HFFc6 (cell line): Measurements from ENCODE around the gene CYP27A1. TPM values are rescaled to one million over a fixed set of nuclear protein-coding genes. Genes with fewer than 3 reads are reported as not detected.
A peak's percentile ranks its signal among the peaks of the same experiment; 100 is the strongest.

Source experiments
- DNase-seq: peaks from one replicate; pipeline ENCODE4 v3.0.0-alpha.2; 2018
- H3K27ac Mint-ChIP-seq: 2 replicates; pipeline ENCODE4 v1.8.0; 2020; ENCODE audit warnings: mild to moderate bottlenecking, mixed read lengths
- H3K27me3 Mint-ChIP-seq: 2 replicates; pipeline ENCODE4 v1.8.0; 2021; ENCODE audit warnings: mild to moderate bottlenecking, moderate library complexity, mixed read lengths; ENCODE audit not compliant: insufficient read depth
- H3K36me3 Mint-ChIP-seq: 2 replicates; pipeline ENCODE4 v1.8.0; 2021; ENCODE audit warnings: low read depth, mixed read lengths
- H3K4me1 Mint-ChIP-seq: 2 replicates; pipeline ENCODE4 v1.8.0; 2020; ENCODE audit warnings: low read depth, mixed read lengths
- H3K4me3 Mint-ChIP-seq: 2 replicates; pipeline ENCODE4 v1.8.0; 2020; ENCODE audit warnings: mild to moderate bottlenecking, moderate library complexity, mixed read lengths
- H3K9me3 Mint-ChIP-seq: 2 replicates; pipeline ENCODE4 v1.8.0; 2020; ENCODE audit warnings: mild to moderate bottlenecking, mixed read lengths
- total RNA-seq, 6 experiments: library from RNA; stranded (reverse); fragmentation: NEBNext Ultra II Directional; extraction: Animal tissue kit (Norgen Biotek cat#: 25700); gene quantifications; 2 replicates in 1 of 6; 3 replicates in 5 of 6; pipeline ENCODE4 v1.2.3, GENCODE V29; 2021
- TF ChIP-seq, protein P1 (sequence below): fragments of 200-600 bp; sonication (generic); IDR thresholded peaks from 2 replicates; pipeline ENCODE4 v1.5.0; 2021; ENCODE audit warnings: antibody characterized with exemption, mild to moderate bottlenecking

CYP27A1 gene
- total RNA-seq, 6 experiments from 2014 or later = 0.18 to 0.26 (median 0.21) TPM; not detected in 2

DNA sequence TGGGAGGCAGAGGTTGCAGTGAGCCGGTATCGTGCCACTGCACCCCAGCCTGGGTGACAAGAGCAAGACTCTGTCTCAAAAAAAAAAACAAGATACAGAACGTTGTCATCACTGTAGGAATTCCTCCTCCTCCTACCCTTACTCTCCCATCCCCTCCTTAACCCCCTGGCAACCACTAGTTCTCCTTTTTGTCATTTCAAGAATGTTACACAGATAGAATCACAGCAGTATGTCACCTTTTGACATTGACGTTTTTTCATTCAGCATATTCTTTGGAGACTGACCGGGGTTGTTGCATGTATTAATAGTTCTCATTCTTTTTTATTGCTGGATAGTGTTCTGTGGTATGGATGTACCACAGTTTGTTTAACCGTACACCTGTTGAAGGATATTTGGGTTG is 38.9 kb upstream of the CYP27A1 start:
- no peaks in the 10 kb centered on the region for H3K27me3 Mint-ChIP-seq
- H3K4me3 Mint-ChIP-seq = no peak overlapping the region
- no peak overlapping the region for H3K27ac Mint-ChIP-seq
- H3K4me1 Mint-ChIP-seq = peaks cover 11% of the 10 kb centered on the region
- no peak for DNase-seq
- TF ChIP-seq, protein P1, sequence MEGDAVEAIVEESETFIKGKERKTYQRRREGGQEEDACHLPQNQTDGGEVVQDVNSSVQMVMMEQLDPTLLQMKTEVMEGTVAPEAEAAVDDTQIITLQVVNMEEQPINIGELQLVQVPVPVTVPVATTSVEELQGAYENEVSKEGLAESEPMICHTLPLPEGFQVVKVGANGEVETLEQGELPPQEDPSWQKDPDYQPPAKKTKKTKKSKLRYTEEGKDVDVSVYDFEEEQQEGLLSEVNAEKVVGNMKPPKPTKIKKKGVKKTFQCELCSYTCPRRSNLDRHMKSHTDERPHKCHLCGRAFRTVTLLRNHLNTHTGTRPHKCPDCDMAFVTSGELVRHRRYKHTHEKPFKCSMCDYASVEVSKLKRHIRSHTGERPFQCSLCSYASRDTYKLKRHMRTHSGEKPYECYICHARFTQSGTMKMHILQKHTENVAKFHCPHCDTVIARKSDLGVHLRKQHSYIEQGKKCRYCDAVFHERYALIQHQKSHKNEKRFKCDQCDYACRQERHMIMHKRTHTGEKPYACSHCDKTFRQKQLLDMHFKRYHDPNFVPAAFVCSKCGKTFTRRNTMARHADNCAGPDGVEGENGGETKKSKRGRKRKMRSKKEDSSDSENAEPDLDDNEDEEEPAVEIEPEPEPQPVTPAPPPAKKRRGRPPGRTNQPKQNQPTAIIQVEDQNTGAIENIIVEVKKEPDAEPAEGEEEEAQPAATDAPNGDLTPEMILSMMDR = no peak
- peaks cover 38% of the 10 kb centered on the region for H3K36me3 Mint-ChIP-seq
- H3K9me3 Mint-ChIP-seq = no peaks in the 10 kb centered on the region

DNA sequence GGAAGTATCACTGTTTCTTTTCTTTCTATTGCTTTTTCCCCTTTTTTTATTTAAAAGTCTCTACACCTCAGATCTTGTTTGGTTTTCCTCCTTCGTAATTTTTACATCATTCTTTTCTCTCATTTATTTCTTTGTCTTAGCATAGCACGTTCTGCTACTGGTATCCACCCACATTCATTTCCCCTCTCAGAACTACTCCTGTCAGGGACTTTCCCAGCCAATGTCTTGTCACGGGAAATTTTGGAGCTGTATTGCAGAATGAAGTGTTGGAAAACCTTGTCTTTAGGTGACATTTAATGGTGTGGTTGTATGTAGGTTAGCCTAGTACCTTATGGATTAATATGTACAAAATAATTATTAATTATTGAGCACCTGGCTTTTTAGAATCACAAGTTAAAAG is 37.3 kb upstream of the CYP27A1 start:
- H3K36me3 Mint-ChIP-seq = peaks cover 27% of the 10 kb centered on the region
- H3K27ac Mint-ChIP-seq = no peak overlapping the region
- H3K4me3 Mint-ChIP-seq = no peak overlapping the region
- no peaks in the 10 kb centered on the region for H3K9me3 Mint-ChIP-seq
- TF ChIP-seq, protein P1 = no peak
- H3K27me3 Mint-ChIP-seq = no peaks in the 10 kb centered on the region
- H3K4me1 Mint-ChIP-seq = peaks cover 11% of the 10 kb centered on the region
- DNase-seq = no peak

DNA sequence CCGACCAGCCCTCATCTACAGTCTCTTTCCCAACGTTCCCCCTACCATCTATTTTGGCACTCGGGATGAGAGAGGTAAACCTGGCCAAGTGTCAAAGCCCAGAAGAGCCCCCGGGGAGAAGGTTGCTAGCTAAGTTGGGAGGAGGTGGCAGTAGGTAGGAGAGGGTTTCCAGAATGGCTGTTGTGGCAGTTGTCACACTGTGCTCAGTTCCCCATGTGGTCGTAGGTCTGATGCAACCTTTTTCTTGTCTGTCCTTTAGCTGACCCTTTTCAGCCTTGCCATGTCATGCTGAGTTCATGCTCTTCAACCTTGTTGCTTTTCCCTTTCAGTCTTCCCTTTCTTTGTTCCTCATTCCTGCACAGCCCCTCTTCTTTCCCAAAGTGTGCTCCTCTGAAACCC is 36.8 kb upstream of the CYP27A1 start:
- TF ChIP-seq, protein P1 = no peak
- H3K36me3 Mint-ChIP-seq = peaks cover 23% of the 10 kb centered on the region
- no peak overlapping the region for H3K27ac Mint-ChIP-seq
- H3K4me1 Mint-ChIP-seq = peaks cover 11% of the 10 kb centered on the region
- no peaks in the 10 kb centered on the region for H3K9me3 Mint-ChIP-seq
- no peak overlapping the region for H3K4me3 Mint-ChIP-seq
- no peaks in the 10 kb centered on the region for H3K27me3 Mint-ChIP-seq
- DNase-seq = no peak

DNA sequence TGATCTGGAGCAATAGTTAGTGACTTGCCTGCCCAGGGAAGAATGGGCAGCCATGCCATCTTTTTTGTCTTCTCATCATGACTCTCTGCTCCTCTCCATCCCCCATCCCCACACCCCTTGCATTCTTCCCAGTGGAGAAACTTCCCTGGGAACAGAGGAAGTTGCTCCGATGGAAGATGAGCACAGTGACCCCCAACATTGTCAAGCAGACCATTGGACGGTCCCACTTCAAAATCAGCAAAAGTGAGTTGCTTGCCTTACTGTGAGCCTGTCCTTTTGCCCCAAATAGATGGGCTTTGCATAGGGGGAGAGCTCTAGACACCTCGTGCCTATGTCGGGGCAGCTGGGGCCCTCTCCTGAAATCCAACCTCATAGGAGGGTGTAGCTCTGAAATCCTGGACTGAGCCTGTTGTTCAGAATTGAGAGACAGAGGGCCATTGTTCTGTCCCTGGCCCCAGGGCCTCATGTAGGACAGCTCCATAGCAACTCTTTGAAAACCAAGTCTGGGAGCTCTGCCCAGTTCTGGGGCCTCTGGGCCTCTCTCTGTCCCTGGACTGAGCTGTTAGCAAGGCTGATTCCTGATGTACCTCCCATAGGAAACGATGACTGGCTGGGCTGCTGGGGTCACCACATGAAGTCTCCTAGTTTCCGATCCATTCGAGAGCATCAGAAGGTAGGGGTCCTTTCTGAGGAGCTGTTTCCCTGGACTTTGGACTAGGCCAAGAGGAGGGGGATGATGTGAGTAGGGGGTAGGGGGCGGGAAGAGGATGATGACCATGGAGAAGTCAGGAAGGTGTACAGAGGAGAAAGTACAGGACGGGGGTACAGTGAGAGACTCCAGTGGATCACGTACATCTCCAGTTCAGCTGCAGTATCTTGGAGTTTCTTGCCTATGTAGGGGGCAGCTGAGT is 36.1 kb upstream of the CYP27A1 start:
- DNase-seq = peak; percentile 30
- no peaks in the 10 kb centered on the region for H3K9me3 Mint-ChIP-seq
- TF ChIP-seq, protein P1 = no peak
- H3K27me3 Mint-ChIP-seq = no peaks in the 10 kb centered on the region
- no peak overlapping the region; the same call in 1 of the 2 replicates for H3K27ac Mint-ChIP-seq
- H3K36me3 Mint-ChIP-seq = peaks cover 26% of the 10 kb centered on the region
- H3K4me3 Mint-ChIP-seq = no peak overlapping the region
- peaks cover 11% of the 10 kb centered on the region for H3K4me1 Mint-ChIP-seq

DNA sequence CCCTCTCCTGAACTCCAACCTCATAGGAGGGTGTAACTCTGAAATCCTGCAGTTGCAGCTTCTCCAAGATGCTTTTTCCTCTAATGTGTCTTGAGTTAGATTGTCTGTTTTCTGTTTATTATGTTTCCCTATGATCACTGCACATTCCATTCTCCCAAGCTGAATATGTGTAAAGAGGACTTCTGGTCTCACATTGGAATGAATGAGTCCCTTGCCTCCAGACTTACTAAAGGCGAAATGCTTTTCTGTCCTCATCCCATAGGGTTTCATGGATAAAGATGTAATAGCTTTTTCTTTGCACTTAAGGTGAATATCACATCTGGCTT is 35.5 kb upstream of the CYP27A1 start:
- Mint-ChIP-seq H3K4me3 (no peak overlapping the region), H3K9me3 (no peaks in the 10 kb centered on the region), H3K4me1 (peaks cover 11% of the 10 kb centered on the region), H3K27me3 (no peaks in the 10 kb centered on the region), H3K36me3 (peaks cover 26% of the 10 kb centered on the region), H3K27ac (no peak overlapping the region)
- DNase-seq = no peak
- TF ChIP-seq, protein P1 = no peak
